ENCODE measurements around the gene DYNLT3.

The DYNLT3 gene

GRCh38 chrX:37825215-37825842 lies 22.0 kb downstream of the DYNLT3 start:
- TF ChIP-seq, protein P1, sequence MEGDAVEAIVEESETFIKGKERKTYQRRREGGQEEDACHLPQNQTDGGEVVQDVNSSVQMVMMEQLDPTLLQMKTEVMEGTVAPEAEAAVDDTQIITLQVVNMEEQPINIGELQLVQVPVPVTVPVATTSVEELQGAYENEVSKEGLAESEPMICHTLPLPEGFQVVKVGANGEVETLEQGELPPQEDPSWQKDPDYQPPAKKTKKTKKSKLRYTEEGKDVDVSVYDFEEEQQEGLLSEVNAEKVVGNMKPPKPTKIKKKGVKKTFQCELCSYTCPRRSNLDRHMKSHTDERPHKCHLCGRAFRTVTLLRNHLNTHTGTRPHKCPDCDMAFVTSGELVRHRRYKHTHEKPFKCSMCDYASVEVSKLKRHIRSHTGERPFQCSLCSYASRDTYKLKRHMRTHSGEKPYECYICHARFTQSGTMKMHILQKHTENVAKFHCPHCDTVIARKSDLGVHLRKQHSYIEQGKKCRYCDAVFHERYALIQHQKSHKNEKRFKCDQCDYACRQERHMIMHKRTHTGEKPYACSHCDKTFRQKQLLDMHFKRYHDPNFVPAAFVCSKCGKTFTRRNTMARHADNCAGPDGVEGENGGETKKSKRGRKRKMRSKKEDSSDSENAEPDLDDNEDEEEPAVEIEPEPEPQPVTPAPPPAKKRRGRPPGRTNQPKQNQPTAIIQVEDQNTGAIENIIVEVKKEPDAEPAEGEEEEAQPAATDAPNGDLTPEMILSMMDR (conservative IDR thresholded peaks at IDR 0.05; ENCODE audit: low read length): peak; percentile 81

DNA sequence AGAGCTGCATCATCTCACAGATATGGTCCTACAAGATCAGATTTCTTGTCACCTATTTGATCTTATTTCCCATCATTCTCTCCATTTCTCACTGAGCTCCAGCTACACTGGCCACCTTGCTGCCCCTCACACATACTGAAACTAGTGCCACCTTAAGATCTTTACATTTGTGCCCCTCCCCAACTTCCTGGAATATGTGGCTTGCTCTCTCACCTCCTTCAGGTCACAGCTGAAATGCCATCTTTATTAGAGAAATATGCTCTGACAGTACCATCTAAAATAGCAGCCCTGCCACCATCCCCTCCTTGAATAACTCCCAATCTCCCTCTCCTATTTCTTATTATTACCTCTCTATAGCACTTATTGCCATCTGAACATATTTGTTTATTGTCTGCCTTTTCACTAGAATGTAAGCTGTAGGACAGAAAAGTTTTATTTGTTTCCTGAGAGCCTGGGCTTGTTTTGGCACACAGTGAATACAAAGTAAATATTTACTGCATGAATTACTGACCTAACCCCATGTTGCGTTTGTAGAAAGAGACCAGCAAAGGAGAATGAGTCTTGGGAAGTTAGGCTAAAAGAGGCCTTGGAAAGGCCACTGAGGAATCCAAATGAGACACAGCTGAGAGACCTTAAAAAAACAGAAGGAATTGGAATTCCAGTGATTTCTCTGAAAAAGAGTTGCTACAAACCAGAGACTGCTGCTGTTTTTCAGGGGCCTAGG lies 22.7 kb downstream of the DYNLT3 start:
- no peak for DNase-seq (ENCODE audit: low read depth)
- TF ChIP-seq, protein P1 (conservative IDR thresholded peaks at IDR 0.05; ENCODE audit: low read length): no peak
- H3K4me3 ChIP-seq (ENCODE audit: low read length): no peak overlapping the region

More at GRCh38 chrX:37825215-37825842, 22.0 kb downstream of the DYNLT3 start:
- no peak overlapping the region for H3K4me3 ChIP-seq (ENCODE audit: low read length)
- DNase-seq (ENCODE audit: low read depth): peak; percentile 25

- no peak for DNase-seq (ENCODE audit: low read depth)
- TF ChIP-seq, protein P1 (conservative IDR thresholded peaks at IDR 0.05; ENCODE audit: low read length): no peak
- no peak overlapping the region for H3K4me3 ChIP-seq (ENCODE audit: low read length)
These were observed 26.7 kb downstream of the DYNLT3 start for GRCh38 chrX:37820646-37821045.

GRCh38 chrX:37818031-37818430 lies 29.3 kb downstream of the DYNLT3 start:
- no peak overlapping the region for H3K4me3 ChIP-seq (ENCODE audit: low read length)
- TF ChIP-seq, protein P1 (conservative IDR thresholded peaks at IDR 0.05; ENCODE audit: low read length): no peak
- no peak for DNase-seq (ENCODE audit: low read depth)

GRCh38 chrX:37817579-37817978 lies 29.8 kb downstream of the DYNLT3 start:
- no peak for DNase-seq (ENCODE audit: low read depth)
- TF ChIP-seq, protein P1 (conservative IDR thresholded peaks at IDR 0.05; ENCODE audit: low read length): no peak
- H3K4me3 ChIP-seq (ENCODE audit: low read length): no peak overlapping the region

GRCh38 chrX:37817176-37817575 lies 30.2 kb downstream of the DYNLT3 start:
- TF ChIP-seq, protein P1 (conservative IDR thresholded peaks at IDR 0.05; ENCODE audit: low read length): no peak
- no peak overlapping the region for H3K4me3 ChIP-seq (ENCODE audit: low read length)
- DNase-seq (ENCODE audit: low read depth): no peak

DNA sequence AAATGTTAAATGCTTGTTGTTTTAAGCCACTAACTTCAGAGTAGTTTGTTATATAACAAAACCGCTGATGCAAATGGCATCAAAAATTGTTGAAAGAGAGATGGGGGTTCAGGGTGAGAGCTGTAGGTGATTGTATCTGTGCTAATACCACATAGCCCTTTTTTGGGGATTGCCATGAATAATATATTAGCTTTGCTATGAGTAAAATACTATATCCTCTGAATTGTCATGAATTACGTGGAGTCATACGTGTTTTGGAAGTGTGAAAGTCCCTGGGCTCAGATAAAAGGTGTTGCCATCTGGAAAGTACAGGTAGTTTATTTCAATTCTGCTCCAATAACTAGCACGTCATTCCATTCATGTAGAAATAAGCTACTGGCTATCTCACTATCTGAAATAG lies 30.6 kb downstream of the DYNLT3 start:
- TF ChIP-seq, protein P1 (conservative IDR thresholded peaks at IDR 0.05; ENCODE audit: low read length): no peak
- no peak for DNase-seq (ENCODE audit: low read depth)
- no peak overlapping the region for H3K4me3 ChIP-seq (ENCODE audit: low read length)
